CD8-positive, alpha-beta memory T cell (primary cell): ENCODE results near the gene KRTAP12-3. TPM values are rescaled to one million over a fixed set of nuclear protein-coding genes. Genes with fewer than 3 reads are reported as not detected.

Experiments used
- CTCF ChIA-PET: fragments of 350-600 bp; sonication (Branson Sonifier 250); formaldehyde crosslinking; loops from one replicate; lab custom pipeline; 2021; ENCODE audit warnings: antibody characterized with exemption; lab: Charles Lee
- POLR2A ChIA-PET: fragments of 350-600 bp; sonication (Branson Sonifier 250); formaldehyde crosslinking; loops from one replicate; lab custom pipeline; 2021; ENCODE audit warnings: antibody characterized with exemption; lab: Charles Lee
- DNase-seq, 5 donors: peaks; one replicate each; pipeline versions ENCODE4 v3.0.0 to v3.0.0-alpha.2; 2020 to 2022; ENCODE audit warnings: mixed read lengths in 1 of 5
- H3K27ac ChIP-seq: one replicate; pipeline ENCODE4 v1.7.0; 2013; ENCODE audit warnings: low read depth, mild to moderate bottlenecking, low read length, moderate library complexity
- H3K27me3 ChIP-seq: 2 replicates; pipeline ENCODE4 v1.7.0; 2013; ENCODE audit warnings: low read length, mild to moderate bottlenecking; ENCODE audit not compliant: insufficient read depth, poor library complexity, severe bottlenecking
- H3K36me3 ChIP-seq: 2 replicates; pipeline ENCODE4 v1.7.0; 2013; ENCODE audit warnings: mild to moderate bottlenecking, low read length, moderate library complexity; ENCODE audit not compliant: insufficient read depth
- H3K4me1 ChIP-seq: 2 replicates; pipeline ENCODE4 v1.7.0; 2013; ENCODE audit warnings: mild to moderate bottlenecking, low read length, moderate library complexity; ENCODE audit not compliant: insufficient read depth
- H3K4me3 ChIP-seq: 2 replicates; pipeline ENCODE4 v1.7.0; 2013; ENCODE audit warnings: mild to moderate bottlenecking, low read length
- H3K9me3 ChIP-seq: 2 replicates; pipeline ENCODE4 v1.7.0; 2013; ENCODE audit warnings: mild to moderate bottlenecking, low read length
- H3K27ac Mint-ChIP-seq, 8 donors: one replicate each; pipeline ENCODE4 v1.8.0; 2020 to 2021; ENCODE audit warnings: mixed read lengths in 8 of 8, mild to moderate bottlenecking in 6 of 8, inconsistent platforms in 3 of 8, moderate library complexity in 3 of 8
- H3K27me3 Mint-ChIP-seq, 2 donors: one replicate each; pipeline ENCODE4 v1.8.0; 2020 to 2021; ENCODE audit warnings: mixed read lengths in 2 of 2, mild to moderate bottlenecking in 1 of 2, moderate library complexity in 1 of 2
- H3K36me3 Mint-ChIP-seq, 3 donors: one replicate each; pipeline ENCODE4 v1.8.0; 2020 to 2021; ENCODE audit warnings: mixed read lengths in 3 of 3, inconsistent platforms in 1 of 3, mild to moderate bottlenecking in 1 of 3
- H3K4me1 Mint-ChIP-seq, 3 donors: one replicate each; pipeline ENCODE4 v1.8.0; 2020 to 2021; ENCODE audit warnings: mixed read lengths in 3 of 3, inconsistent platforms in 1 of 3, mild to moderate bottlenecking in 1 of 3
- H3K4me3 Mint-ChIP-seq, 7 donors: one replicate each; pipeline ENCODE4 v1.8.0; 2020 to 2021; ENCODE audit warnings: mixed read lengths in 7 of 7, mild to moderate bottlenecking in 6 of 7, moderate library complexity in 4 of 7, inconsistent platforms in 2 of 7
- H3K9me3 Mint-ChIP-seq, 5 donors: one replicate each; pipeline ENCODE4 v1.8.0; 2020 to 2022; ENCODE audit warnings: mixed read lengths in 5 of 5, mild to moderate bottlenecking in 3 of 5, moderate library complexity in 2 of 5, inconsistent platforms in 1 of 5
- polyA plus RNA-seq: library from polyadenylated mRNA; unstranded; fragments of 300-500 nt; fragmentation: Illumina TruSeq; gene quantifications from one replicate; pipeline ENCODE4 v1.2.3, GENCODE V29; 2021
- total RNA-seq, 2 experiments: library from RNA; stranded (reverse); gene quantifications; one replicate each; pipeline ENCODE4 v1.2.3, GENCODE V29; 2021

KRTAP12-3 gene
- total and polyA plus RNA-seq, 3 experiments from 2014 or later = not detected

DNA sequence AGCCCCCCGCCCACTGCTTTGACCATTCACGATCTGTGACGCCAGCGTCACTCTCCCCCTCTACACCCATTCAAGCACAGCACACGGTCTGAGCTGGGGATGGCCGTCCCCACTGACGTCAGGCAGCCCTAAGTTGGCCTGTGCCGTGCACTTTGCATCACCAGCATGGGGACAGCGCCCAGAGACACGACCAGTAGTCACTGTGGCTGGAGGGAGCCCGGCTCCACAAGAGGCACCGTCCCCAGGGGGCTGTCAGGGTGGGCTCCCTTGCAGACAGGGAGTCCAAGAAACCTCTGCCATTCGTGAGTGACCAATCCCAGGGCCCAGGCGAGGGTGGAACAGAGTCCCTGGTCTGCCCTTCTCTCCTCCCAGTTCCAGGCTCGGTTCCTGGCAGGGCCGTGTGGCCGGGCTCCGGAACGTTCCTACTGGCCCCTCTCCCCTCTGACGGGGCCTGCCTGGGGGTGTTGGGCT, 43.5 kb upstream of the KRTAP12-3 start:
- peaks cover 0 to 2% of the 10 kb centered on the region in 2 donors for H3K27me3 Mint-ChIP-seq
- Histone ChIP-seq H3K36me3 (no peaks in the 10 kb centered on the region), H3K27me3 (no peaks in the 10 kb centered on the region), H3K9me3 (peaks cover 4% of the 10 kb centered on the region), H3K27ac (no peak overlapping the region), H3K4me1 (peaks cover 37% of the 10 kb centered on the region), H3K4me3 (no peak overlapping the region)
- peaks cover 29 to 42% (median 40%) of the 10 kb centered on the region in 3 donors for H3K4me1 Mint-ChIP-seq
- H3K36me3 Mint-ChIP-seq = peaks cover 3 to 20% (median 6%) of the 10 kb centered on the region in 3 donors
- POLR2A ChIA-PET = no interaction called here
- H3K9me3 Mint-ChIP-seq = peaks cover 12 to 28% (median 24%) of the 10 kb centered on the region in 5 donors
- CTCF ChIA-PET = no interaction called here
- H3K4me3 Mint-ChIP-seq = no peak overlapping the region
- no peak overlapping the region for H3K27ac Mint-ChIP-seq
- no peak for DNase-seq

GRCh38 chr21:44614961-44615391, 42.8 kb upstream of the KRTAP12-3 start:
- Mint-ChIP-seq H3K4me1 (peaks cover 37 to 50% (median 48%) of the 10 kb centered on the region in 3 donors), H3K36me3 (peaks cover 8 to 20% (median 13%) of the 10 kb centered on the region in 3 donors), H3K27me3 (peaks cover 0 to 2% of the 10 kb centered on the region in 2 donors), H3K27ac (no peak overlapping the region), H3K9me3 (peaks cover 11 to 28% (median 24%) of the 10 kb centered on the region in 5 donors), H3K4me3 (no peak overlapping the region)
- H3K27me3 ChIP-seq = no peaks in the 10 kb centered on the region
- no peak for DNase-seq
- H3K27ac ChIP-seq = no peak overlapping the region
- no peaks in the 10 kb centered on the region for H3K36me3 ChIP-seq
- POLR2A ChIA-PET = no interaction called here
- peaks cover 45% of the 10 kb centered on the region for H3K4me1 ChIP-seq
- peaks cover 4% of the 10 kb centered on the region for H3K9me3 ChIP-seq
- CTCF ChIA-PET = no interaction called here
- H3K4me3 ChIP-seq = no peak overlapping the region

DNA sequence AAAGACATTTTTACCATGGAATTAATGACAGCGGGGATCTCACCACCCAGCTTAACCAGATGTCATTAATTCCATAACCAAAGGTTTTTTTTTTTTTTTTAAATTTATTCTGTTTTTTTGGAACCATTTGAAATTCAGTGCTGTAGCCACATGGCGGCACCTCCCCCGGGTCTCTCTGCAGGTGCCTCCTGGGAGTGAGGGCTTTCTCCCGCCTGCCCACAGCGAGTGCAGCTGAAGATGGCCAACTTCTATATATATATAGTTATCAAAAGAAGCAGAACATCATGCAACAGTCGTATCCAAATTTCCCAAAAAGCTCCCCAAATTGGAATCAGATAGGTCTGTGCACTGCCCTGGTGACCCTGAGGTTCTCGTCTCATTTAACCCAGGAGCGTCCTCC, 42.3 kb upstream of the KRTAP12-3 start:
- ChIA-PET CTCF (no interaction called here), POLR2A (no interaction called here)
- peaks cover 47% of the 10 kb centered on the region for H3K4me1 ChIP-seq
- H3K27me3 ChIP-seq = no peaks in the 10 kb centered on the region
- H3K27ac ChIP-seq = no peak overlapping the region
- Mint-ChIP-seq H3K27me3 (peaks cover 0 to 2% of the 10 kb centered on the region in 2 donors), H3K36me3 (peaks cover 9 to 24% (median 16%) of the 10 kb centered on the region in 3 donors), H3K27ac (peak overlapping the region in 2 of 8 donors; percentile 17 to 75), H3K4me3 (no peak overlapping the region), H3K9me3 (peaks cover 13 to 27% (median 25%) of the 10 kb centered on the region in 5 donors), H3K4me1 (peaks cover 40 to 55% (median 51%) of the 10 kb centered on the region in 3 donors)
- H3K36me3 ChIP-seq = no peaks in the 10 kb centered on the region
- DNase-seq = no peak
- no peak overlapping the region for H3K4me3 ChIP-seq
- H3K9me3 ChIP-seq = peaks cover 4% of the 10 kb centered on the region

- Histone ChIP-seq H3K36me3 (no peaks in the 10 kb centered on the region), H3K27me3 (no peaks in the 10 kb centered on the region), H3K4me1 (peaks cover 47% of the 10 kb centered on the region), H3K9me3 (peaks cover 4% of the 10 kb centered on the region), H3K4me3 (no peak overlapping the region), H3K27ac (no peak overlapping the region)
- H3K27ac Mint-ChIP-seq = peak overlapping the region in 5 of 8 donors; percentile 17 to 75 (median 45)
- H3K4me1 Mint-ChIP-seq = peaks cover 42 to 59% (median 54%) of the 10 kb centered on the region in 3 donors
- POLR2A ChIA-PET = no interaction called here
- H3K4me3 Mint-ChIP-seq = peak overlapping the region in 1 of 7 donors; percentile 72
- H3K9me3 Mint-ChIP-seq = peaks cover 18 to 29% (median 26%) of the 10 kb centered on the region in 5 donors
- H3K27me3 Mint-ChIP-seq = peaks cover 0 to 2% of the 10 kb centered on the region in 2 donors
- peak in 1 of 5 donors; percentile 18 for DNase-seq
- CTCF ChIA-PET = no interaction called here
- peaks cover 10 to 26% (median 20%) of the 10 kb centered on the region in 3 donors for H3K36me3 Mint-ChIP-seq
Observed at GRCh38 chr21:44615911-44616590, 41.7 kb upstream of the KRTAP12-3 start.

- Mint-ChIP-seq H3K4me3 (no peak overlapping the region), H3K27me3 (peaks cover 0 to 2% of the 10 kb centered on the region in 2 donors), H3K9me3 (peaks cover 18 to 26% (median 22%) of the 10 kb centered on the region in 5 donors), H3K36me3 (peaks cover 10 to 22% (median 17%) of the 10 kb centered on the region in 3 donors), H3K4me1 (peaks cover 42 to 59% (median 54%) of the 10 kb centered on the region in 3 donors), H3K27ac (peak overlapping the region in 2 of 8 donors; percentile 24 to 66)
- Histone ChIP-seq H3K36me3 (no peaks in the 10 kb centered on the region), H3K27ac (no peak overlapping the region), H3K9me3 (peaks cover 3% of the 10 kb centered on the region), H3K4me3 (no peak overlapping the region), H3K27me3 (no peaks in the 10 kb centered on the region), H3K4me1 (peaks cover 47% of the 10 kb centered on the region)
- ChIA-PET CTCF (no interaction called here), POLR2A (no interaction called here)
- DNase-seq = no peak
Observed at GRCh38 chr21:44616591-44616926, 41.2 kb upstream of the KRTAP12-3 start.

DNA sequence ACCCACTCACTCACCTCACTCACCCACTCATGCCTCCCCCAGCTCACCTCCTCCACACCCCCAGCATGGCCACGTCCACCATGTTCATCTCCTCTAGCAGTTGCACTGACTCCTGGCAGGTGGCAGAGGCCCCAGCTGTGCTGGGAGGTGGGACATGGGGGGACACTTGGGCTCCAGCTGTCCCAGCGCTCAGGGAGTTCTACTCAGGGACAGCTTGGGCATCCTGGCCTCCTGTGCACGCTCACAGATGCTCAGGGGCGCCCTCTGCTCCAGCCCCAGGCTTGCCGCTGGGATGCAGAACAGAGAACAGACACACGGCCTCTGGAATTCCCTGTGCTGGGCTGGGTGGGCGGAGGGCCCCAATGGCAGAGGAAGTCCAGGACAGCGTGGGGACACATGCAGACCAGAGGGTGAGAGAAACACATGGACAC, 40.6 kb upstream of the KRTAP12-3 start:
- H3K4me3 ChIP-seq = no peak overlapping the region
- CTCF ChIA-PET = interaction anchor here (3.1 kb wide), 1 partner anchor 107 kb away, joined by 14 read pairs; no protein-coding TSS in a partner anchor
- peaks cover 10 to 25% (median 17%) of the 10 kb centered on the region in 3 donors for H3K36me3 Mint-ChIP-seq
- H3K27me3 Mint-ChIP-seq = peaks cover 0 to 2% of the 10 kb centered on the region in 2 donors
- no peak for DNase-seq
- POLR2A ChIA-PET = no interaction called here
- H3K27ac ChIP-seq = no peak overlapping the region
- H3K4me1 Mint-ChIP-seq = peaks cover 42 to 59% (median 54%) of the 10 kb centered on the region in 3 donors
- peaks cover 47% of the 10 kb centered on the region for H3K4me1 ChIP-seq
- H3K27me3 ChIP-seq = no peaks in the 10 kb centered on the region
- H3K9me3 Mint-ChIP-seq = peaks cover 18 to 27% (median 24%) of the 10 kb centered on the region in 5 donors
- peak overlapping the region in 5 of 8 donors; percentile 33 to 83 (median 39) for H3K27ac Mint-ChIP-seq
- H3K9me3 ChIP-seq = no peaks in the 10 kb centered on the region
- peak overlapping the region in 2 of 7 donors; percentile 20 to 78 for H3K4me3 Mint-ChIP-seq
- H3K36me3 ChIP-seq = no peaks in the 10 kb centered on the region

DNA sequence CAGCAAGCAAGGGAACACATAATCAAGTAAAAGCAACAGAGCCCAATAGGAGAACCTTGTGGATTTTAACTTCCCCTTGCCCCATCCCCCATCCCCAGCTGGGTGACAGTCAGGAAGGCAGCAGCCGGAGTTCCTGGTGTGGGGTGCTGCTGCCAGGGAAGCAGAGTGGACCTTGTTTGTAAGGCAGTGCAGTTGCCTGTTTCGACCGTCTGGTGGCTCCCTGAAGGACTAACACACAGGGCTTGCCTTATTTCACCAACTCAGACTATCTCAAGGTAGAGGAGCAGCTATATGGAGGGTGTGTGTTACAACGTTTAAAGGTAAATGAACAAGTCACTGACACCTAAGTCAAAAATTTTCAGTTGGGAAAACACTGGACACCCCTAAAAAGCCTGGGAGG, 39.2 kb upstream of the KRTAP12-3 start:
- Mint-ChIP-seq H3K9me3 (peaks cover 25 to 37% (median 33%) of the 10 kb centered on the region in 5 donors), H3K36me3 (peaks cover 12 to 36% (median 19%) of the 10 kb centered on the region in 3 donors), H3K4me3 (peak overlapping the region; percentile 16 to 86 (median 73)), H3K4me1 (peaks cover 44 to 62% (median 54%) of the 10 kb centered on the region in 3 donors), H3K27me3 (peaks cover 0 to 2% of the 10 kb centered on the region in 2 donors), H3K27ac (peak overlapping the region; percentile 70 to 95 (median 91))
- Histone ChIP-seq H3K4me1 (peaks cover 47% of the 10 kb centered on the region), H3K27me3 (no peaks in the 10 kb centered on the region), H3K4me3 (peak overlapping the region; percentile 5), H3K36me3 (no peaks in the 10 kb centered on the region), H3K9me3 (peaks cover 6% of the 10 kb centered on the region), H3K27ac (peak overlapping the region; percentile 57)
- DNase-seq = no peak
- POLR2A ChIA-PET = interaction anchor here (0.6 to 1.9 kb wide), 3 partner anchors 35 to 137 kb away, joined by 4 to 23 read pairs (median 4); partner anchors contain the start of gene KRTAP12-3
- CTCF ChIA-PET = interaction anchor here (0.7 to 3.1 kb wide), 10 partner anchors 12 to 175 kb away, joined by 3 to 14 read pairs (median 4); partner anchors contain the start of genes KRTAP10-10, KRTAP10-5 and KRTAP12-3
